Activated T-cell treated with anti-CD3 and anti-CD28 coated beads, Interleukin-2, amount 50 U/mL, for 4 hours (primary cell): ENCODE results near the gene CYP17A1. TPM values are rescaled to one million over a fixed set of nuclear protein-coding genes. Genes with fewer than 3 reads are reported as not detected.
"Not testable (repeated sequence)": the region's sequence is repeated elsewhere in the genome, so short reads cannot be mapped to it uniquely, and the experiment has no call there.

Source experiments
- ATAC-seq, 2 donors: fragments of 200-7000 bp; cut with Tn5 transposase; one replicate each; pipeline ENCODE4 v1.10.0; 2021
- DNase-seq: peaks from one replicate; pipeline ENCODE4 v3.0.0-alpha.2; 2020
- H3K27me3 Mint-ChIP-seq: one replicate; pipeline ENCODE4 v1.8.0; 2021; ENCODE audit warnings: low read depth, mixed read lengths
- H3K36me3 Mint-ChIP-seq: one replicate; pipeline ENCODE4 v1.8.0; 2022; ENCODE audit warnings: mixed read lengths; ENCODE audit not compliant: insufficient read depth
- H3K4me1 Mint-ChIP-seq: one replicate; pipeline ENCODE4 v1.8.0; 2021; ENCODE audit warnings: low read depth, mixed read lengths
- H3K4me3 Mint-ChIP-seq: one replicate; pipeline ENCODE4 v1.8.0; 2021; ENCODE audit warnings: mild to moderate bottlenecking, moderate library complexity, mixed read lengths
- H3K9me3 Mint-ChIP-seq: one replicate; pipeline ENCODE4 v1.8.0; 2021; ENCODE audit warnings: mixed read lengths
- total RNA-seq, 3 donors: library from RNA; stranded (reverse); gene quantifications; one replicate each; pipeline ENCODE4 v1.2.1, GENCODE V29; 2021

Gene CYP17A1
- total RNA-seq, 3 donors from 2014 or later: 1.2 to 1.9 (median 1.5) TPM

DNA sequence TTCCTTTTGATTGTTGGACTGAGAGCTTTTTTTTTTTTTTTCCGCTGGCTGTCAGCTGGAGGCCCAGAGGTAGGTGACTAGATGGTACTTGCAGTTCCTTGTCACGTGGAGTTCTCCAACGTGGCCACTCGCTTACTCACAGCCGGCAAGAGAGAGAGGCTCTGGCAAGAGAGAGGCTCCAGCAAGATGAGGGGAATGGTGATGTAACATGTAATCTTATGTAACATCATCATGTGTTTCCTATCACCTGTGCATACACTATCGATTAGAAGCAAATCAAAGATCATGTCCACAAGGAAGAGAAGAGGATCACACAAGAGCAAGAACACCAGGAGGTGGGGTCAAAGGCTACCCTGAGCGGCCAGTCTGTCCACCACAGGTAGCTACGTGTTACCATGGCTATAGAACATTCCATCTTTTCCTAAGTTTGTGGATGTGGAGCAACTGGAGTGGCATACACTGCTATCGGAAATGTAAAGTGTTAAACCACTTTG is 12.9 kb upstream of the CYP17A1 start:
- no peaks in the 10 kb centered on the region for H3K36me3 Mint-ChIP-seq
- H3K27me3 Mint-ChIP-seq: no peaks in the 10 kb centered on the region
- no peak overlapping the region for H3K4me3 Mint-ChIP-seq
- peaks cover 5% of the 10 kb centered on the region for H3K4me1 Mint-ChIP-seq
- DNase-seq (no peak), ATAC-seq (no peak)
- no peaks in the 10 kb centered on the region for H3K9me3 Mint-ChIP-seq

DNA sequence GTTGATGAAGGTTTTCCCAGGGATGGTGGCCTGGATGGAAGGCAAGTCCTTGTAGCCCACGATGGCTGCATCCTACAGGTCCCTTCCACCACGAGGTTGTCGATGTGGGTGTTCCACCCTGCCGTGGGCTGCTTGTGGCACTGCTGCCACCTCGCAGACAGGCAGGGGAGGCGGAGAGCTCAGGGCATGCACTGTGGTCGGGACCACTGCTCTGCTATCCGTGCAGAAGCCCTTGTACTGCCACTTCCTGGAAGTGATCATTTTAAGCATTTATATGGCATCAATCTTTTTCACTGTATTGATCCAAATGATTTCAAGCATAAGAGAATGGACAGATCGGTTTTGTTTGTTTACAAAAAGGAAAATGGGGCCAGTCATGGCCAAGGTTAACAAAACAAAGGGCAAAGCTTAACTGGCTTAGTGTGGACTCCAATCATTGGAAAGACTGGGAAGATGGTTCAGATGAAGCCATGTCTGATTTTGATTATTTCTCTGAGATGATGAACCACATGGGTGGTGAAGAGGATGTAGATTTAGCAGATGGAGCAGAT is 8.2 kb upstream of the CYP17A1 start:
- Mint-ChIP-seq H3K4me3 (no peak overlapping the region), H3K27me3 (no peaks in the 10 kb centered on the region), H3K36me3 (no peaks in the 10 kb centered on the region), H3K9me3 (peaks cover 5% of the 10 kb centered on the region), H3K4me1 (no peaks in the 10 kb centered on the region)
- no peak for ATAC-seq
- no peak for DNase-seq

DNA sequence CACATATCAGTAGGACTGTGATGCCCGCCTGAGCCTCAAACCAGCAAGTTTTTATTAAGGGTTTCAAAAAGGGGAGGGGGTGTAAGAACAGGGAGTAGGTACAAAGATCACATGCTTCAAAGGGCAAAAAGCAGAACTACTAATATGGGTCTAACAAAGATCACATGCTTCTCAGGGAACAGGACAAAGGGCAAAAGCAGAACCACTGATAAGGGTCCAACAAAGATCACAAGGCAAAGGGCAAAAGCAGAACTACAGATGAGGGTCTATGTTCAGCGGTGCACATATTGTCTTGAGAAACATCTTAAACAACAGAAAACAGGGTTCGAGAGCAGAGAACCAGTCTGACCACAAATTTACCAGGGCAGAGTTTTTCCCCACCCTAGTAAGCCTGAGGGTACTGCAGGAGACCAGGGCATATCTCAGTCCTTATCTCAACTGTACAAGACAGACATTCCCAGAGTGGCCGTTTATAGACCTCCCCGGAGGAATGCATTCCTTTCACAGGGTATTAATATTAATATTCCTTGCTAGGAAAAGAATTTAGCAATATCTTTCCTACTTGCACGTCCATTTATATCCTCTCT is 7.1 kb upstream of the CYP17A1 start:
- H3K36me3 Mint-ChIP-seq, H3K4me1 Mint-ChIP-seq, ATAC-seq, H3K9me3 Mint-ChIP-seq, H3K27me3 Mint-ChIP-seq, H3K4me3 Mint-ChIP-seq, DNase-seq: not testable (repeated sequence)

- not testable (repeated sequence) for H3K27me3 Mint-ChIP-seq, H3K36me3 Mint-ChIP-seq, ATAC-seq, H3K9me3 Mint-ChIP-seq, H3K4me1 Mint-ChIP-seq, DNase-seq, H3K4me3 Mint-ChIP-seq
Measured at GRCh38 chr10:102843139-102843538, 5.9 kb upstream of the CYP17A1 start.

DNA sequence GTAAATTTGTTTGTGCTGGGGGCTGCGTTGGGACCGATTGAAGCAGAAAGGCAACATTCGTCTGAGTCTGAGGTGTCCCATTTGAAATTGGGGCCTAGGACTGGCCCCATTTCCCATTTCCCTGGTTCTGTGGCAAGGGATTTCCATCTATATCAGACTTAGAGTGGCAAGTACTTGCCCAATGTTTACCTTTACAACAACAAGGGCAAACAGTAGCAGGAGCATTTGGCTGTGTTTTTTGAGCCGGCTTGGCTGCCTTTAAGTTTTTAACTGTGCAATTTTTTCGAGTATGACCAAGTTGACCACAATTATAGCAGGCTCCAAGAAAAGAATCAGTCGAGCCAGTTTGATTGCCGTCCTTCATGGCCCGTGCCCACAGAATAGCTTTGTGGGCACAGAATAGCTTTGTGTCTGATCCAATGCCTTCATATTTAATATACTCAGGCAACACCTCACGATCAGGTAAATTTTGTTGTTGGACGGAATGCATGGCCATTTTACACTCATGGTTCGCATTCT is 4.7 kb upstream of the CYP17A1 start:
- DNase-seq (no peak), ATAC-seq (no peak)
- Mint-ChIP-seq H3K27me3 (peaks cover 3% of the 10 kb centered on the region), H3K9me3 (peaks cover 14% of the 10 kb centered on the region), H3K36me3 (no peaks in the 10 kb centered on the region), H3K4me1 (no peaks in the 10 kb centered on the region), H3K4me3 (no peak overlapping the region)

DNA sequence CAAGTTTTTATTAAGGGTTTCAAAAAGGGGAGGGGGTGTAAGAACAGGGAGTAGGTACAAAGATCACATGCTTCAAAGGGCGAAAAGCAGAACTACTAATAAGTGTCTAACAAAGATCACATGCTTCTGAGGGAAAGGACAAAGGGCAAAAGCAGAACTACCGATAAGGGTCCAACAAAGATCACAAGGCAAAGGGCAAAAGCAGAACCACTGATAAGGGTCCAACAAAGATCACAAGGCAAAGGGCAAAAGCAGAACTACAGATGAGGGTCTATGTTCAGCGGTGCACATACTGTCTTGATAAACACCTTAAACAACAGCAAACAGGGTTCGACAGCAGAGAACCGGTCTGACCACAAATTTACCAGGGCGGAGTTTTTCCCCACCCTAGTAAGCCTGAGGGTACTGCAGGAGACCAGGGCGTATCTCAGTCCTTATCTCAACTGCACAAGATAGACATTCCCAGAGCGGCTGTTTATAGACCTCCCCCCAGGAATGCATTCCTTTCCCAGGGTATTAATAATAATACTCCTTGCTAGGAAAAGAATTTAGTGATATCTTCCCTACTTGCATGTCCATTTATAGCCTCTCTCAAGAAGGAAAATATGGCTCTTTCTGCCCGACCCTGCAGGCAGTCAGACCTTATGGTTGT is 1.2 kb upstream of the CYP17A1 start:
- H3K36me3 Mint-ChIP-seq, DNase-seq, ATAC-seq, H3K9me3 Mint-ChIP-seq, H3K27me3 Mint-ChIP-seq, H3K4me1 Mint-ChIP-seq, H3K4me3 Mint-ChIP-seq: not testable (repeated sequence)

DNA sequence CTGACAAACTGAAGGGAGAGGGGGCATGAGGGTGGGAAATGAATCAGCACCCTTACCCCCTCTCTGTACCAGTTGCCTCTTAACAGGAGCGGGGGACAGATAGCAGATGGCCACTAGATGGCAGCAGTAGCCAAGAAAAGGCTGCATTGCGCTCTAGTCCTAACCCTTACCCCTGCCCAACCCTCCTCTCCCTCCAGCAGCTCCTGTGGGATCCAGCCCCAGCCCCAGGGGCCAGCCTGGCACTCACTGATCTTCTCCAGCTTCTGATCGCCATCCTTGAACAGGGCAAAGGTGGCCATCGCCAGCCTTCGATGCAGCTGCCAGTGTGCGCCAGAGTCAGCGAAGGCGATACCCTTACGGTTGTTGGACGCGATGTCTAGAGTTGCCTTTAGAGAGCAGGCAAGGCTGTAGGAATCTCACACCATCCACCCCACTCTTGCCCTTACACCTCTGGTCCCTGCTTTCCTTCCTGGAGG is 2.2 kb downstream of the CYP17A1 start:
- no peak overlapping the region for H3K4me3 Mint-ChIP-seq
- peaks cover 9% of the 10 kb centered on the region for H3K9me3 Mint-ChIP-seq
- peaks cover 1% of the 10 kb centered on the region for H3K36me3 Mint-ChIP-seq
- H3K27me3 Mint-ChIP-seq: peaks cover 3% of the 10 kb centered on the region
- DNase-seq (peak; percentile 73), ATAC-seq (peak; percentile 98)
- H3K4me1 Mint-ChIP-seq: peaks cover 1% of the 10 kb centered on the region

DNA sequence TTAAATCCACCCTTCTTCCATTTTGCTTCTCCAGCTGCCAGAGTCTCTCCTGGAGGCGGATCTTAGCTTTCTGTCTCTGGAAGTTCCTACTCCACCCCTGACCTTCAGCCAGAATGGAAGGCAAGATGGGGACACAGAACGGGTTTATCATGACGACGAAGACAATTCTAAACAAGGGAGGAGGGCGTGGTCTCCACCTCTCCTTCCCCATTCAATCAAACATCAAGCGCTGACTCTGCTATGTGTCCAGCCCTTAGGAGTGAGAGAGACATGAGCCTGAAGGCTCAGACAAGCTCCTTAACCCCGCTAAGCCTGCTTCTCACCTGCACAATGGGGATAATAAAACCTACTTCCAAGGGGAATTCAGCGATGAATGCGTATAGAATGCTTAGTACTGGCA is 3.1 kb downstream of the CYP17A1 start:
- H3K27me3 Mint-ChIP-seq: peaks cover 3% of the 10 kb centered on the region
- peaks cover 9% of the 10 kb centered on the region for H3K9me3 Mint-ChIP-seq
- H3K4me1 Mint-ChIP-seq: peaks cover 1% of the 10 kb centered on the region
- peaks cover 2% of the 10 kb centered on the region for H3K36me3 Mint-ChIP-seq
- ATAC-seq (no peak), DNase-seq (no peak)
- no peak overlapping the region for H3K4me3 Mint-ChIP-seq

GRCh38 chr10:102832987-102833386 is 4.2 kb downstream of the CYP17A1 start:
- Mint-ChIP-seq H3K36me3 (peaks cover 2% of the 10 kb centered on the region), H3K4me3 (no peak overlapping the region), H3K4me1 (peaks cover 1% of the 10 kb centered on the region), H3K27me3 (peaks cover 1% of the 10 kb centered on the region), H3K9me3 (peaks cover 5% of the 10 kb centered on the region)
- ATAC-seq: no peak
- no peak for DNase-seq

- H3K4me1 Mint-ChIP-seq: peaks cover 1% of the 10 kb centered on the region
- no peak overlapping the region for H3K4me3 Mint-ChIP-seq
- no peak for ATAC-seq
- no peaks in the 10 kb centered on the region for H3K9me3 Mint-ChIP-seq
- DNase-seq: no peak
- H3K27me3 Mint-ChIP-seq: no peaks in the 10 kb centered on the region
- H3K36me3 Mint-ChIP-seq: peaks cover 2% of the 10 kb centered on the region
Measured at GRCh38 chr10:102832248-102832647, 5.0 kb downstream of the CYP17A1 start.

GRCh38 chr10:102831322-102832071 is 5.7 kb downstream of the CYP17A1 start:
- H3K4me3 Mint-ChIP-seq: no peak overlapping the region
- peaks cover 1% of the 10 kb centered on the region for H3K4me1 Mint-ChIP-seq
- no peak for ATAC-seq
- no peak for DNase-seq
- no peaks in the 10 kb centered on the region for H3K9me3 Mint-ChIP-seq
- H3K27me3 Mint-ChIP-seq: no peaks in the 10 kb centered on the region
- peaks cover 2% of the 10 kb centered on the region for H3K36me3 Mint-ChIP-seq

DNA sequence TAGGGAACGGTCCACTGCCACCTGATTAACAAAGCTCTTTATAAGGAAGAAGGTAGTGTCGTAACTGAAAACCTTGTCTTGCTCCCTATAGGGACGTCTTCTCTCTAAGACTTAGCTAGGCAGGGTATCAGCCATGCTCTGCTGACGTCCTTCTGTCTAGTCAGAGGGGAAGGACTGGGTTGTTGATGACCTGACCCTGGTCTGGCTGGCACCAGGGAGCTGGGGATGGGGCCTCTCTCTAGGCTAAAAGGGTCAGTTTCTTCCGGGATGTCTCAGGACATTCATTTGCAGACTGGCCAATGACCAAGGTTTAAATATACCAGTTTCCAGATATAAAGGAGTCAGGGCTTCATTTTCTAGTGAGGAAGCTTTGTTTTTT is 9.6 kb downstream of the CYP17A1 start:
- no peak overlapping the region for H3K4me3 Mint-ChIP-seq
- no peak for DNase-seq
- no peaks in the 10 kb centered on the region for H3K27me3 Mint-ChIP-seq
- H3K9me3 Mint-ChIP-seq: no peaks in the 10 kb centered on the region
- no peaks in the 10 kb centered on the region for H3K4me1 Mint-ChIP-seq
- no peak for ATAC-seq
- peaks cover 2% of the 10 kb centered on the region for H3K36me3 Mint-ChIP-seq

- no peaks in the 10 kb centered on the region for H3K9me3 Mint-ChIP-seq
- H3K4me3 Mint-ChIP-seq: no peak overlapping the region
- DNase-seq (no peak), ATAC-seq (no peak)
- H3K4me1 Mint-ChIP-seq: no peaks in the 10 kb centered on the region
- no peaks in the 10 kb centered on the region for H3K27me3 Mint-ChIP-seq
- peaks cover 2% of the 10 kb centered on the region for H3K36me3 Mint-ChIP-seq
Measured at GRCh38 chr10:102826148-102826796, 10.9 kb downstream of the CYP17A1 start.

- H3K9me3 Mint-ChIP-seq: no peaks in the 10 kb centered on the region
- ATAC-seq (no peak), DNase-seq (no peak)
- no peaks in the 10 kb centered on the region for H3K27me3 Mint-ChIP-seq
- no peaks in the 10 kb centered on the region for H3K36me3 Mint-ChIP-seq
- no peak overlapping the region for H3K4me3 Mint-ChIP-seq
- no peaks in the 10 kb centered on the region for H3K4me1 Mint-ChIP-seq
Measured at GRCh38 chr10:102824664-102825063, 12.5 kb downstream of the CYP17A1 start.
